H1 (cell line): ENCODE results near the gene TREM1. TPM values are rescaled to one million over a fixed set of nuclear protein-coding genes. Genes with fewer than 3 reads are reported as not detected.
A peak's percentile ranks its signal among the peaks of the same experiment; 100 is the strongest.

Source experiments
- CTCF ChIA-PET: fragments of 300-600 bp; sonication (Branson Sonifier 250); formaldehyde crosslinking; loops from one replicate; lab custom pipeline; 2021; ENCODE audit not compliant: partially characterized antibody; lab: Charles Lee
- POLR2A ChIA-PET: fragments of 300-600 bp; sonication (Branson Sonifier 250); formaldehyde crosslinking; loops from one replicate; lab custom pipeline; 2021; ENCODE audit warnings: inconsistent platforms; ENCODE audit not compliant: partially characterized antibody; lab: Charles Lee
- DNase-seq, 2 experiments: peaks; one replicate each; pipeline versions ENCODE4 v3.0.0 to v3.0.0-alpha.2; 2010 to 2022; ENCODE audit warnings: low spot score in 2 of 2, low read depth in 1 of 2, mixed read lengths in 1 of 2
- FAIRE-seq: peaks from 2 replicates; lab custom pipeline; 2011; peaks lifted over from hg19 to GRCh38; lab: Jason Lieb, UNC
- H2AFZ ChIP-seq: 2 replicates; pipeline ENCODE4 v1.8.1; 2012; ENCODE audit warnings: low read length, inconsistent platforms
- H2AK5ac ChIP-seq: 2 replicates; pipeline ENCODE4 v1.6.1; 2013; ENCODE audit warnings: low read depth, low read length
- H2BK120ac ChIP-seq: replicated peaks from 2 replicates; pipeline ENCODE3; 2013; ENCODE audit warnings: low read depth, low read length, inconsistent platforms
- H2BK12ac ChIP-seq: 2 replicates; pipeline ENCODE4 v1.6.1; 2013; ENCODE audit warnings: low read depth, low read length
- H2BK15ac ChIP-seq: 2 replicates; pipeline ENCODE4 v1.6.1; 2013; ENCODE audit warnings: low read length
- H2BK20ac ChIP-seq: 2 replicates; pipeline ENCODE4 v1.6.1; 2013; ENCODE audit warnings: low read length
- H2BK5ac ChIP-seq: 2 replicates; pipeline ENCODE4 v1.6.1; 2013; ENCODE audit warnings: low read depth, low read length
- H3K14ac ChIP-seq: 2 replicates; pipeline ENCODE4 v1.6.1; 2013; ENCODE audit warnings: inconsistent platforms; ENCODE audit not compliant: insufficient read length
- H3K18ac ChIP-seq: 2 replicates; pipeline ENCODE4 v1.6.1; 2013; ENCODE audit warnings: low read length; ENCODE audit errors: extremely low read depth
- H3K23ac ChIP-seq: 2 replicates; pipeline ENCODE4 v1.6.1; 2013; ENCODE audit warnings: inconsistent platforms; ENCODE audit not compliant: insufficient read length
- H3K23me2 ChIP-seq: 2 replicates; pipeline ENCODE4 v1.6.1; 2013; ENCODE audit warnings: low read depth, low read length
- H3K27ac ChIP-seq: 2 replicates; pipeline ENCODE4 v1.6.1; 2011; ENCODE audit warnings: low read depth, low read length, inconsistent platforms
- H3K27me3 ChIP-seq, 4 experiments: replicated peaks in 1 of 4; 1 replicate in 1 of 4; 2 replicates in 3 of 4; pipeline versions ENCODE4 v1.6.1 to v1.8.1; 2011 to 2013; ENCODE audit warnings: low read length in 3 of 4, mild to moderate bottlenecking in 3 of 4, inconsistent platforms in 2 of 4, mixed read lengths in 2 of 4, moderate library complexity in 1 of 4; ENCODE audit not compliant: control insufficient read depth in 3 of 4, insufficient read depth in 3 of 4; ENCODE audit errors: extremely low read depth in 1 of 4
- H3K36me3 ChIP-seq, 4 experiments: 2 replicates each; pipeline versions ENCODE4 v1.6.1 to v1.8.1; 2011 to 2013; ENCODE audit warnings: mild to moderate bottlenecking in 4 of 4, low read length in 3 of 4, moderate library complexity in 2 of 4, control low read depth in 1 of 4, inconsistent platforms in 1 of 4; ENCODE audit not compliant: insufficient read depth in 4 of 4, control insufficient read depth in 2 of 4
- H3K4ac ChIP-seq: replicated peaks from 2 replicates; pipeline ENCODE3; 2013; ENCODE audit warnings: low read length, low read depth, mixed read lengths, inconsistent platforms; ENCODE audit not compliant: insufficient read length
- H3K4me1 ChIP-seq, 4 experiments: replicated peaks in 1 of 4; 1 replicate in 1 of 4; 2 replicates in 3 of 4; pipeline versions ENCODE4 v1.6.1 to v1.8.1; 2011 to 2013; ENCODE audit warnings: low read length in 3 of 4, inconsistent platforms in 2 of 4, mixed read lengths in 1 of 4; ENCODE audit not compliant: insufficient read depth in 4 of 4, control insufficient read depth in 3 of 4
- H3K4me2 ChIP-seq, 2 experiments: 2 replicates each; pipeline versions ENCODE4 v1.6.1 to v1.8.1; 2011 to 2013; ENCODE audit warnings: low read depth in 2 of 2, low read length in 2 of 2, control low read depth in 1 of 2, inconsistent platforms in 1 of 2, mild to moderate bottlenecking in 1 of 2; ENCODE audit not compliant: insufficient read depth in 1 of 2
- H3K4me3 ChIP-seq, 4 experiments: fragments of 200-600, 300-600 bp in 1 of 4; sonication (generic), shearing (Covaris generic), sonication (Bioruptor Twin) in 1 of 4; 2 replicates each; pipeline versions ENCODE4 v1.5.1 to v1.8.1; 2011 to 2016; ENCODE audit warnings: low read length in 4 of 4, low read depth in 3 of 4, control low read depth in 2 of 4, inconsistent platforms in 2 of 4, mild to moderate bottlenecking in 2 of 4, mixed read lengths in 1 of 4, moderate library complexity in 1 of 4; ENCODE audit not compliant: insufficient read depth in 2 of 4; ENCODE audit errors: extremely low read depth in 1 of 4
- H3K56ac ChIP-seq: replicated peaks from 2 replicates; pipeline ENCODE3; 2013; ENCODE audit warnings: low read depth, mild to moderate bottlenecking, mixed read lengths, low read length, inconsistent platforms; ENCODE audit not compliant: insufficient read length
- H3K79me1 ChIP-seq: 2 replicates; pipeline ENCODE4 v1.6.1; 2013; ENCODE audit warnings: low read depth, low read length, control low read depth
- H3K79me2 ChIP-seq, 2 experiments: 2 replicates each; pipeline versions ENCODE4 v1.6.1 to v1.8.1; 2012 to 2013; ENCODE audit warnings: low read length in 2 of 2, mild to moderate bottlenecking in 2 of 2, inconsistent platforms in 1 of 2; ENCODE audit not compliant: insufficient read depth in 2 of 2, control insufficient read depth in 1 of 2
- H3K9ac ChIP-seq, 4 experiments: replicated peaks in 1 of 4; 1 replicate in 1 of 4; 2 replicates in 3 of 4; pipeline versions ENCODE4 v1.6.1 to v1.8.1; 2011 to 2013; ENCODE audit warnings: low read depth in 3 of 4, low read length in 3 of 4, control low read depth in 2 of 4, mild to moderate bottlenecking in 2 of 4, moderate library complexity in 2 of 4, inconsistent platforms in 1 of 4; ENCODE audit errors: extremely low read depth in 1 of 4
- H3K9me3 ChIP-seq, 2 experiments: 2 replicates each; pipeline versions ENCODE4 v1.6.1 to v1.8.1; 2012 to 2013; ENCODE audit warnings: mild to moderate bottlenecking in 2 of 2, moderate library complexity in 2 of 2, control low read depth in 1 of 2, inconsistent platforms in 1 of 2, low read depth in 1 of 2, low read length in 1 of 2, mixed read lengths in 1 of 2; ENCODE audit not compliant: insufficient read depth in 2 of 2
- H4K20me1 ChIP-seq, 2 experiments: replicated peaks in 1 of 2; 2 replicates each; pipeline versions ENCODE3 to v1.8.1; 2011 to 2013; ENCODE audit warnings: inconsistent platforms in 2 of 2, low read length in 2 of 2, mild to moderate bottlenecking in 1 of 2; ENCODE audit not compliant: insufficient read depth in 2 of 2, control insufficient read depth in 1 of 2
- H4K5ac ChIP-seq: 2 replicates; pipeline ENCODE4 v1.6.1; 2013; ENCODE audit warnings: low read length, low read depth, mixed read lengths, inconsistent platforms; ENCODE audit not compliant: insufficient read length
- H4K8ac ChIP-seq: 2 replicates; pipeline ENCODE4 v1.8.0; 2013; ENCODE audit warnings: mild to moderate bottlenecking, moderate library complexity, low read length, inconsistent platforms; ENCODE audit not compliant: insufficient read depth; ENCODE audit errors: extremely low read depth
- H4K91ac ChIP-seq: replicated peaks from 2 replicates; pipeline ENCODE3; 2013; ENCODE audit warnings: low read length, mixed read lengths, inconsistent platforms; ENCODE audit not compliant: insufficient read length
- GABPA ChIP-seq: IDR thresholded peaks from 2 replicates; pipeline ENCODE4 v1.6.1; 2011; ENCODE audit warnings: mild to moderate bottlenecking, low read length, moderate library complexity, borderline replicate concordance; ENCODE audit not compliant: insufficient read depth
- HDAC2 ChIP-seq, 2 experiments: fragments of 300-600 bp in 1 of 2; sonication (generic) in 1 of 2; IDR thresholded peaks; 2 replicates each; pipeline ENCODE4 v1.6.1; 2011 to 2012; ENCODE audit warnings: low read depth in 2 of 2, low read length in 2 of 2, mild to moderate bottlenecking in 2 of 2, moderate library complexity in 2 of 2, borderline replicate concordance in 1 of 2, inconsistent platforms in 1 of 2
- MAFK ChIP-seq: IDR thresholded peaks from 2 replicates; pipeline ENCODE4 v1.6.1; 2012; ENCODE audit warnings: low read depth, mild to moderate bottlenecking, improper control_type of control experiment, low read length
- TEAD4 ChIP-seq: IDR thresholded peaks from 2 replicates; pipeline ENCODE4 v1.6.1; 2012; ENCODE audit warnings: low read depth, low read length, inconsistent platforms, mixed read lengths
- WGBS, 2 experiments: shearing (Covaris generic) in 1 of 2; methylation state at CpG; one replicate each; pipeline versions ENCODE4 v1.1.6 to v1.1.7; 2013 to 2015; ENCODE audit warnings: low lambda C conversion rate in 2 of 2, mixed read lengths in 2 of 2, inconsistent platforms in 1 of 2, low coverage in 1 of 2, missing lambda C conversion rate in 1 of 2; ENCODE audit not compliant: insufficient replicate concordance in 2 of 2, insufficient coverage in 1 of 2, insufficient read length in 1 of 2; ENCODE audit errors: extremely low coverage in 1 of 2, missing lambda C conversion rate in 1 of 2; 5-methylcytosine and 5-hydroxymethylcytosine counted together
- polyA plus RNA-seq, 7 experiments: library from polyadenylated mRNA; depleted of rRNA in 3 of 7; stranded (reverse) in 5 of 7; unstranded in 2 of 7; fragments of >200 nt in 5 of 7; fragments of 200-250 nt in 2 of 7; gene quantifications; 1 replicate in 5 of 7; 2 replicates in 1 of 7; 4 replicates in 1 of 7; pipeline versions ENCODE4 v1.2.1 to v1.2.3, GENCODE V29; 2011 to 2013; ENCODE audit warnings: missing spikeins in 2 of 7, mixed read lengths in 2 of 7
- total RNA-seq: library from RNA; stranded (reverse); fragmentation: NEBNext Ultra II Directional; extraction: Animal tissue kit (Norgen Biotek cat#: 25700); gene quantifications from 2 replicates; pipeline ENCODE4 v1.2.1, GENCODE V29; 2021
- TF ChIP-seq, protein P1 (sequence below), 3 experiments: IDR thresholded peaks; 1 replicate in 2 of 3; 2 replicates in 1 of 3; pipeline versions ENCODE4 v1.5.1 to v1.6.1; 2011; ENCODE audit warnings: low read length in 3 of 3, mild to moderate bottlenecking in 3 of 3, inconsistent platforms in 2 of 3, low read depth in 1 of 3, moderate library complexity in 1 of 3; ENCODE audit not compliant: insufficient read depth in 1 of 3; ENCODE audit errors: control extremely low read depth in 1 of 3
- TF ChIP-seq, protein P2 (sequence below): IDR thresholded peaks from 2 replicates; pipeline ENCODE4 v1.6.1; 2012; ENCODE audit warnings: inconsistent platforms

The TREM1 gene
- total and polyA plus RNA-seq, 2 of the 8 experiments (the other 6 are each of a cell fraction or from before 2014, with no cell fraction given): not detected

DNA sequence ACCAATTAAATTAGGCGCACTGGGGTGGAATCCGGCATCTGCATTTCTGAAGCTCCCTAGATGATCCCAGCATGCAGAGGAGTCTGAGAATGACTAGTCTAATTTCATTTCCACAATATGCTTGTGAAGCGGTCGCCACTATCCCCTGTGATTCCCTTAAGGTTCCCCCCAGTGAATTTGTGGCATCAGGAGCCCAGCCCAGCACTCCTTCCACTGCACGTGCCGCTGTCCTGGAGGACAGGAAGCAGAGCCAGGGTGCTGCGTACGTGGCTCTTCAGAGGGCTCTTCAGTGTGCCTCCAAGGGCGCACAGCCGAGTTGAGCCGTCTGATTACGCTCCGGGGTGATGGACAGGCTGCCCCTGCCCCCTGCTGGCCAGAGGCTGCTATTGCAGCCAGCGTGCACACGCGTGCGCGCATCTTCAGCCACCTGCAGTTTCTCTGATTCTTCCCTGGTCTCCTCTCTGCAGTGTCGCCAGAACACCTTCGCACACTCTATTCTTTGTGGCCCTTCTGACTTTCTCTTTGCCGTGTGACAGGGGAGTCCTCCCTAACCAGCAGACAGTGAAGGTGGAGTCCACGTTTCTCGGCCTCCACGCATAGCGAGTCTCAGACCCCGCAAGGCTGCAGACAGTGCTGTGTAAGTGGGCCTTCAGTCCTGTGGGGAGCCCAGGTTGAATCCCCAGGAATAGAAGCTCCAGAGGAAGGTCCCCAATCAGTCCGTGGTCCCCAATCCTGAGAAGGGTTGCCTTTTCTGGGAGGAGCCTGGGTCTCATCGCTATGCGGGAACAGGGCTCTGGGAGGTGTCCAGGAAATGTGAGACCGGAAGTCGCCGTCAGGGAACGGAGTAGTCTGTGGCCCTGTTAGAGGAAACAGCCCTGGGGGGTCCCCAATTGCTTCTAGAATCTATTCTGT lies 32.4 kb upstream of the TREM1 start:
- Histone ChIP-seq H3K9ac (no peak overlapping the region), H3K79me2 (no peaks in the 10 kb centered on the region), H2BK5ac (no peak overlapping the region), H2BK120ac (no peak overlapping the region), H4K8ac (peak overlapping the region; percentile 84; the same call in 1 of the 2 replicates), H3K4me1 (peaks cover 0 to 13% (median 3%) of the 10 kb centered on the region in 4 experiments; a peak in 5 of 7 replicates), H3K18ac (no peak overlapping the region; the same call in 1 of the 2 replicates), H2BK15ac (peak overlapping the region; percentile 73; the same call in 1 of the 2 replicates), H3K27ac (no peak overlapping the region), H3K23me2 (no peaks in the 10 kb centered on the region), H3K4ac (no peak overlapping the region), H3K27me3 (peaks cover 0 to 4% (median 2%) of the 10 kb centered on the region in 4 experiments; a peak in 1 of 7 replicates), H2BK12ac (peak overlapping the region; percentile 91), H3K79me1 (no peaks in the 10 kb centered on the region), H3K56ac (no peak overlapping the region), H3K4me3 (peak overlapping the region in 2 of 4 experiments; percentile 16 to 47; a peak in 3 of 8 replicates), H3K36me3 (no peaks in the 10 kb centered on the region), H4K20me1 (no peaks in the 10 kb centered on the region), H4K5ac (no peak overlapping the region), H2BK20ac (no peak overlapping the region), H3K4me2 (peak overlapping the region; percentile 1 to 70), H3K9me3 (no peaks in the 10 kb centered on the region), H3K23ac (no peak overlapping the region), H4K91ac (peak overlapping the region; percentile 58), H2AK5ac (no peak overlapping the region), H2AFZ (peak overlapping the region; percentile 83), H3K14ac (no peak overlapping the region)
- DNase-seq: peak; percentile 82 to 90
- ChIA-PET CTCF (interaction anchor here (0.6 to 6.8 kb wide), 47 partner anchors 11 to 377 kb away, joined by 3 to 97 read pairs (median 4); partner anchors contain the start of genes NCR2, TREM1, TREML2 and TREML4), POLR2A (interaction anchor here (0.9 to 1.2 kb wide), 3 partner anchors 12 to 45 kb away, joined by 3 read pairs; partner anchors contain the start of gene NCR2)
- peak; percentile 87 for FAIRE-seq
- WGBS, 2 experiments: 29% methylated on average over 33 of the region's 33 CpGs; no CpG with 5 or more reads in 1 of the 2 experiments
- TF ChIP-seq, protein P1, sequence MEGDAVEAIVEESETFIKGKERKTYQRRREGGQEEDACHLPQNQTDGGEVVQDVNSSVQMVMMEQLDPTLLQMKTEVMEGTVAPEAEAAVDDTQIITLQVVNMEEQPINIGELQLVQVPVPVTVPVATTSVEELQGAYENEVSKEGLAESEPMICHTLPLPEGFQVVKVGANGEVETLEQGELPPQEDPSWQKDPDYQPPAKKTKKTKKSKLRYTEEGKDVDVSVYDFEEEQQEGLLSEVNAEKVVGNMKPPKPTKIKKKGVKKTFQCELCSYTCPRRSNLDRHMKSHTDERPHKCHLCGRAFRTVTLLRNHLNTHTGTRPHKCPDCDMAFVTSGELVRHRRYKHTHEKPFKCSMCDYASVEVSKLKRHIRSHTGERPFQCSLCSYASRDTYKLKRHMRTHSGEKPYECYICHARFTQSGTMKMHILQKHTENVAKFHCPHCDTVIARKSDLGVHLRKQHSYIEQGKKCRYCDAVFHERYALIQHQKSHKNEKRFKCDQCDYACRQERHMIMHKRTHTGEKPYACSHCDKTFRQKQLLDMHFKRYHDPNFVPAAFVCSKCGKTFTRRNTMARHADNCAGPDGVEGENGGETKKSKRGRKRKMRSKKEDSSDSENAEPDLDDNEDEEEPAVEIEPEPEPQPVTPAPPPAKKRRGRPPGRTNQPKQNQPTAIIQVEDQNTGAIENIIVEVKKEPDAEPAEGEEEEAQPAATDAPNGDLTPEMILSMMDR (IDR thresholded peaks at IDR 0.05; ENCODE audit: control extremely low read depth in 1 of 3, insufficient read depth in 1 of 3, low read depth in 1 of 3, low read length in 3 of 3): peak; percentile 97 to 100 (median 100)
- TF ChIP-seq HDAC2 (IDR thresholded peaks at IDR 0.05; ENCODE audit: borderline replicate concordance in 1 of 2, low read depth in 2 of 2, low read length in 2 of 2) (peak in 1 of 2 experiments; percentile 40; a peak in 1 of 4 replicates), GABPA (0 out of 2 replicates have a peak, but pooled peaks have one; percentile 22), MAFK (peak; percentile 44; the same call in 1 of the 2 replicates), TEAD4 (0 out of 2 replicates have a peak, but pooled peaks have one; percentile 28)
- TF ChIP-seq, protein P2, sequence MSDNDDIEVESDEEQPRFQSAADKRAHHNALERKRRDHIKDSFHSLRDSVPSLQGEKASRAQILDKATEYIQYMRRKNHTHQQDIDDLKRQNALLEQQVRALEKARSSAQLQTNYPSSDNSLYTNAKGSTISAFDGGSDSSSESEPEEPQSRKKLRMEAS: peak; percentile 93
